HUDEP-2 (cell line): Measurements from ENCODE around the gene TMEM97.
A peak's percentile ranks its signal among the peaks of the same experiment; 100 is the strongest.
"Not testable (repeated sequence)": the region's sequence is repeated elsewhere in the genome, so short reads cannot be mapped to it uniquely, and the experiment has no call there.

Source experiments
- DNase-seq, 76 experiments: peaks; one replicate each; lab custom pipeline; 2025; ENCODE audit not compliant: unreplicated experiment in 76 of 76; lab: John Stamatoyannopoulos, UW

TMEM97 gene

DNA sequence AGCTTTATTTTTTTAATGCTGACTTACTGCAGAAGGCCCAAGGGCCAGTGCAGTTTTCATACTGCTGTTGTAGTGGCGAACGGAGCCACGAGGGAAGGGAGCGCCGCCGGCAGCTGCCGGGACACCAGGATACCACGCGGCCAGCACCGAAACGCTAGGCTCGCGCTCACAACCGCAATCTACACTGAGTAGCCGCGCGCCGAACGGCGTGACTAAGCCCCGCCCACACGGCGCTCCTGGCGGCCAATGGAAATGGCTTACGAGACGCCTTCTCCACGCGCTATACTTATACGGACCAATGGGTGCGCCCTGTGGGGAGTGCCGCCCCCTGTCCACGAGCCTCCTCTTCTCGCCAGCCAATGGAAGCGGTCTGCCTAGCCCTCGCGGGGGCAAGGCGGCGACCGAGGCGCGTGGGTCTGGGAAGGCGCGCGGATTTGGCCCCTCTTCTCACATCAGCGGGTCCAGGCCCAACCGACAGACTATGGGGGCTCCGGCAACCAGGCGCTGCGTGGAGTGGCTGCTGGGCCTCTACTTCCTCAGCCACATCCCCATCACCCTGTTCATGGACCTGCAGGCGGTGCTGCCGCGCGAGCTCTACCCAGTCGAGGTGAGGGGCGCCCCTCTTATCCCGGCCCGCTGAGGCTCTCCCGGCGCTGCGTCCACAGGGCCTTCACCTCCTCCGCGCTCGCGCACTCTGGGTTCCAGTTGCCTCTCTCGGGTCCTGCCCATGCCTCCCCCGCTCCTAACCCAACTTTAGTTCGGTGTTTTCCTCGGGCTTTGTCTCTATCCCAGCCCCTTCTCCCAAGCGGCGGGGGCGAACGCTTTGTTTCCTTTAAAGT lies at the start of gene TMEM97:
Gene TMEM97, plus strand, starts transcription at position 442 of the 839 bp plus-strand sequence. Its CDS starts 40 bp downstream, at position 482.
- peak; percentile 67 to 98 (median 94) for DNase-seq

DNA sequence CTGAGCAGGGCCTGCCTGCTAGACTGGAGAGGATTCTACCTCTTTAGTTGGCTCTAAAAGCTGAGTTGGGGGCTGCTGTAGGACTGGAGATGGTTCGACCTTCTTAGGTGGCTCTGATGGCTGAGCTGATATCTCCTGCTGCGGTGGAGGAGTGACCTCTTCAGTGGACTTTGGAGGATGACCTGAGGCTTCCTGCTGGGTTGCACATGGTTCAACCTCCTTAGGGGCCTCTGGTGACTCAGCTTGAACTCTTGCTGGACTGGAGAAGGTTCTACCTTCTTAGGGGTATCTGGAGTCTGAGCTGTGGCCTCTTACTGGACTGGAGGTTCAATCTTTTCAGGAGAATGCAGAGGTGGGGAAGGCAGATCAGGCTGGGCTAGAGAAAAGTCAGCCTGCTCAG lies 48.9 kb upstream of the TMEM97 start:
- DNase-seq, result no peak

DNA sequence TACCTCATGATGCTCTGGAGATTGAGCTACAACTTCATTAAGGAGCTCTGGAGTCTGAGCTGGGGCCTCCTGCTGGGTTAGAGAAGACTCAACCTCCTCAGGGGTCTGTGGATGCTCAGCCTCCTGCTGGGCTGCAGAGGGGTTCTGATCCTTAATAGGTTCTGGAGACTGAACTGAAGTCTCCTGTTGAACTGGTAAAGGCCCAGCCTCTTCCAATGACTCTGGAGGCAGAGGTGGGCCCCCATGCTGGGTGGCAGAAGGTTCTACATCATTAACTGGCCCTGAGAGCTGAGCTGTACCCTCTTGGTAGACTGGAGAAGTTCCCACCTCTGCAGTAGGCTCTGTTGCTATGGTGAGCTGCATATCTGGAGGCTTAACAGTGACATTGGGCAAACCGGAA lies 48.1 kb upstream of the TMEM97 start:
- no peak for DNase-seq

DNA sequence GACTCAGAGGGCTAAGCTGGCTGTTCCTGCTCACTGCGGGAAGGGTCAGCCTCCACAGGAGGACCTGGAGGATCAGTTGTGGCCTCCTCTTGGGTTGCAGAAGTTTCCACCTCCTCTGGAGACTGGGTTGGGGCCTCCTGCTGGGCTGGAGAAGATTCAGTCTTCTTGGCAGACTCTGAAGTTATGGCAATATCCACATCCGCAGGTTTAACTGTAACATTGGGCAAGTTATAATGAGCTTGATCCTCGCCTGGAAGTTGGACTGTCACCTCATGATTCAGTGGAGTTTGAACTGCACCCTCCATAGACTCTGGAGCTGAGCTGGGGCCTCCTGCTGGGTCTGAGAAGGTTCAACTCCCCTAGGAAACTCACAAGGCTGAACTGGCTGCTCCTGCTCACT lies 47.6 kb upstream of the TMEM97 start:
- no peak for DNase-seq

DNA sequence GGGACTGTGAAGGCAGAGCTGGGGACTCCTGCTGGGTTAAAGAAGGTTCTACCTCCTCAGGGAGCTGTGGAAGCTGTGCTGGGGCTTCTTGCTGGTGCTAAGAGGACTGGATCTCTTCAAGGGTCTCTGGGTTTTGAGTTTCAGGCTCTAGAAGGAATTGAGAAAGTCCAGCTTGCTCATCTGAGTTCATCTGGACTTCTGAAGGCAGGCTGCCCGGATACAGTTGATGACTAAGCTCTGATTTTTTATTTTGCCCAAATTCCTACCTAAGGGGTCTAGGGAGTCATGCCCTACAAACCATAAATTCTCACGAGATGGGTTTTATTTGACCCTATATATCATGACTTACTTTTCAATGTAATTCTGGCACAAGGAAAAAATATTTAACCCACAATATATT lies 46.8 kb upstream of the TMEM97 start:
- no peak for DNase-seq

DNA sequence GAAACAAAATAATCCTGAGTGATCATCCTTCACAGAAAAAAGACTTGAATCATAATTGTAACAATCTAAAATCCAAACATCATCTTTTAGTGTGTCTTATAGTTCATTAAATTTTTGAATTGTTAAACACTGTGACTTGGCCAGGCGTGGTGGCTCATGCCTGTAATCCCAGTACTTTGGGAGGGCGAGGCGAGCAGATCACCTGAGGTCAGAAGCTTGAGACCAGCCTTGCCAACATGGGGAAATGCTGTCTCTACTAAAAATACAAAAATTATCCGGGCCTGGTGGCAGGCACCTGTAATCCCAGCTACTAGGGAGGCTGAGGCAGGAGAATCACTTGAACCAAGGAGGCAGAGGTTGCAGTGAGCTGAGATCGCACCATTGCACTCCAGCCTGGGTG lies 45.7 kb upstream of the TMEM97 start:
- not testable (repeated sequence) for DNase-seq

DNA sequence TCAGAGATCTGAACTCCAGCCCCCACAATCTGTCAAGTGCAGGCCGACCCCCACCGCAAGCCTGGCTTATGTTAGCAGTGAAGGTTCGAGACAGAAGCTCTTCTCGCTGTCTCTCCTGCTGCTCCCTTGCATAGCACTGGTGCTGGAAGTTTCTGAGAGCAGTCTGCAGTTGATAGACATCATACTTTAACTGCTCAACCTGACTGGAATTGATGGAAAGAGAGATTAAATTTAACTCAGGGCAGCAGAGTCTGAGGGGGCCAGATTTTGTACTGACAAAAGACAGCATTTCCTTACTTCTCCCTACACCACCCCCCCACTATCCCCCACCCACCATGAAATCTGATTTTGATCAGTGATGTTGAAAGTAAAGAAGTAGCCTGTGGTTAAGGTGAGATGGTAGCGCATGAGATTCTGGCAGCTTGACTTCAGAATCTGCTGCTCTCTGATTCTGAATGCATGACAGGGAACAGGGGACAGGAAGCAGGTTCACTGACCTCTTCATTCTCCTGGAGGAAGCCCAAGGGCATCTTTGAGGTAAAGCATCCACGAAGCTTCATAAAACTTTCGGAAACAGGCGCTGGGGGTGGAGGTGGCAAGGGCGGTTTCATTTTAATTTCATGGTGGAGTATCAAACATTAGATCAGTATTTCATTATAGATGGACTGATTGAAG lies 44.3 kb upstream of the TMEM97 start:
- no peak for DNase-seq

DNA sequence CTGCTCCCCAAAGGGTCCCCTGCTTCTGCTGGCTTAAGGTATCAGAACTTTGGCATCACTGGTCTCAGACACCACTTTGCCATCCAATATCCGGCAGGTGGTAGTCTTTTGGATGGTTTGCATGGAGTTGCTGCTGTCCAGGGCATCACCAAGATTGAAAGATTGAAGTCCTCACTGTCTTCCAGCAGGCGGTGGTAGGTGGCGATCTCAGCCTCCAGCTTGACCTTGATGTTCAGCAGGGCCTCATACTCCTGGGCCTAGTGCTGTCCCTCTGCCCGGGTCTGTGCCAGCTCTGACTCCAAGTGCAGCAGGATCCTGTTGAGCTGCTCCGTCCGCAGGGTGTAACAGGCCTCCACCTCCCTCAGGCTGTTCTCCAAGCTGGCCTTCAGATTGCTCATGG lies 43.0 kb upstream of the TMEM97 start:
- DNase-seq, result no peak

DNA sequence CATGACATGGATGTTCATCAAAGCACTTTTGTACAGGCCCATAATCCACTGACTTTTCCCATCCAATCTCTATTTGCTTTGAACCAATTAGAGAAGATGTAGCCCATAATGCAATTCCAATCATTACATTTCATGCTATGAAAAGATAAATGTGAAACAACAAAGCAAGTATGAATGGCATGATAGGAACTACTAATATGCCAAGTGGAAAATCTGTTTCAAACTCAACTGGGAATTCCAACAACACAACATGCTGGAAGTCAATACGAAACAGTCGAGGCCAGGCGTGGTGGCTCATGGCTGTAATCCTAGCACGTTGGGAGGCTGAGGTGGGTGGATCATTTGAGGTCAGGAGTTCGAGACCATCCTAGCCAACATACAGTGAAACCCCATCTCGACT lies 39.6 kb upstream of the TMEM97 start:
- no peak for DNase-seq

DNA sequence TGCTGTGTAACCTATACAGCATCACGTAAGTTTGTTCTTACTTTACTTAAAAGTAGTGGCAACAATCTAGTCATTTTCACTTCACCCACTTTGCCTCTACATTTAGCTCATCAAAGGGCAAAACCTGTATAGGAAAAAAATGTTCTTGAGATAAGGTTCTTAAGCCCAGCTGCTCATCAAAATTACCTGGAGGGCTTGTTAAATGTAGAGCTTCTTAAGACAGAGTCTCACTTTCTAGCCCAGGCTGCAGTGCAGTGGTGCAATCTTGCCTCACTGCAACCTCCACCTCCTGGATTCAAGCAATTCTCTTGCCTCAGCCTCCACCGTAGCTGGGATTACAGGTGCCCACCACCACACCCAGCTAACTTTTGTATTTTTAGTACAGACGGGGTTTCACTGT lies 38.2 kb upstream of the TMEM97 start:
- no peak for DNase-seq

DNA sequence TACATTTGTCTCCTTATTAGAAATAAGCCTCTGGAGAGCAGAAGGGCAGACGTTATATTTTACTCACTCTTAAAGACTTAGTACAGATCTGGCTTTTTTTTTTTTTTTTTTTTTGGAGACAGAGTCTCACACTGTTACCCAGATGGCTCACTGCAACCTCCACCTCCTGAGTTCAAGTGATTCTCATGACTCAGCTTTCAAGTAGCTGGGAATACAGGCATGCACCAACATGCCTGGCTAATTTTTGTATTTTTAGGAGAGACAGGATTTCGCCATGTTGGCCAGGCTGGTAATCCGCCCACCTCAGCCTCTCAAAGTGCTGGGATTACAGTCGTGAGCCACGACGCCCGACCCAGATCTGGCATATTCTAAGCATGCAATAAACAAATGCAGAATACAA lies 36.4 kb upstream of the TMEM97 start:
- DNase-seq, result no peak

DNA sequence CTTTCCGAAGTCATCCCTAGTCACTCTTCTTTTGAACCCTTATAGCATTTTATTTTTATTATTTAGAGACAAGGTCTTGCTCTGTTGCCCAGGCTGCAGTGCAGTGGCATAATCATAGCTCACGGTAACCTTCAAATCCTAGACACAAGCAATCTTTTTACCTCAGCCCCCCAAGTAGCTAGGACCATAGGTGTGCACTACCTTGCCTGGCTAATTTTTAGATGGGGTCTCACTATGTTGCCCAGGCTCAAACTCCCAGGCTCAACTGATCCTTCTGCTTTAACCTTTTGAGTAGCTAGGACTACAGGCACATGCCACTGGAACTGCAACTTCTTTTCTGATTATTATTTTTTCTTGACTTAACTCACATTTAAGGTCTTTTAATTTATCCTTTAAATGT lies 33.0 kb upstream of the TMEM97 start:
- no peak for DNase-seq

DNA sequence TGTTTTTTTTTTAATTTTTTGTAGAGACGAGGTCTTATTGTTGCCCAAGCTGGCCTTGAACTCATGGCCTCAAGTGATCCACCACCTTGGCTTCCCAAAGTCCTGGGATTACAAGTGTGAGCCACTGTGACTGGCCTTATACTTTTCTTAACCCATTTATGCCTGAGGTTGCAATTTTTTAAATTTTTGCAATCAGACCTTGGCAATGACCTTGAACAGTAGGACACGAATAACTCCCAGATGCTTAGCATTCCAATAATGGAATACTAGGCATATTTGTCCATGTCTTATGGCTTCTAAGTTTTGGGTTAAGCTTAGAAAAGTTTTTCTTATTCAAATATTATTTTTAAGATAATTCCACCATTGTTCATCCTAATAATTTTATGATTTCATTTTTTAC lies 28.3 kb upstream of the TMEM97 start:
- no peak for DNase-seq

DNA sequence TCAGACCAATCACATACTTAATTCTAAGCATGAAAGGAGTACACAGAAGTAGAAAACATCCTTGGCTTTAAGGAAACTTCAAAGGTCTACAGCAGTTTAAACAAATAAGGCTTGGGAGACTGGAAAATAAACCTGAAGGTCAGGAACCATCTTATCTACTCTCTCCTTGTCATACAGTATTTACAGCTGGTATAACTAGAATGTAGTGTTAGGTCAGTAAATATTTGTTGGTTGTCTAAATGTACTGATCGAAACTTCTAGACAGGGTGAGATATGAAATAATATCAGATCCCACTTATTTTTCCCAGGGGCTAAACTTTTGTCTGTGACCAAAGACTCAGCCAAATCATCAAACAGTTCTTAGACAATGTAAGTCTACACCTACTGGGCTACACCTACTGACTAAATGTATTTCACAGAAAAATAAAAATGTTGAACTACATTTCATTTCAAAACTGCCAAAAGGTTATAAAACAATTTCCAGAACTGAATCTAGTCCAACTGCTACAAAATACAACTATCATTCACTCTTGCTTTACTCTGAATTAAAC lies 27.1 kb upstream of the TMEM97 start:
- DNase-seq, result no peak

DNA sequence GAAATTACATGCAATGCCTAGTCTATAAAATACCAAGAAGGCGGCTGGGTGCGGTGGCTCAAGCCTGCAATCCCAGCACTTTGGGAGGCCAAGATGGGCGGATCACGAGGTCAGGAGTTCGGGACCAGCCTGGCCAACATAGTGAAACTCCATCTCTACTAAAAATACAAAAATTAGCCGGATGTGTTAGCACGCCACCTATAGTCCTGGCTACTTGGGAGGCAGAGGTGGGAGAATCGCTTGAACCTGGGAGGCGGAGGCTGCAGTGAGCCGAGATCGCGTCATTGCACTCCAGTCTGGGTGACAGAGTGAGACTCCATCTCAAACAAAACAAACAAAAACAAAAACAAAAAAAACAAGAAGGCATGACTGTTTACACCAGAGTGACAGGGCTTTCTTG lies 26.1 kb upstream of the TMEM97 start:
- not testable (repeated sequence) for DNase-seq

DNA sequence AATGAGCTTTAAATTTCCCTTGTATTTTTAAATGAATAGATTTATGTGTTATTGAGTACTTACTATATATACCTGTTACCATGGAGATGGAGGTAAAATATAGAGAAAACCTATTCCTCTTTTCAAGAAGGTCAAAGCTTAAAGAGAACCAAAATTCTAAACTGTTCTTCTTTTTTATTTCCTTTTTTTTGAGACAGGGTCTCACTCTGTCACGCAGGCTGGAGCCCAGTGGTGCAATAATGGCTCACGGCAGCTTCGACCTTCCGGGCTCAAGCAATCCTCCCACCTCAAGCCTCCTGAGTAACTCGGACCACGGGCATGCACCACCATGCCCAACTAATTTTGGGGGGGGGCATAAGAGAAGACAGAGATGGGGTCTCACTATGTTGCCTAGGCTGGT lies 25.0 kb upstream of the TMEM97 start:
- DNase-seq, result no peak

DNA sequence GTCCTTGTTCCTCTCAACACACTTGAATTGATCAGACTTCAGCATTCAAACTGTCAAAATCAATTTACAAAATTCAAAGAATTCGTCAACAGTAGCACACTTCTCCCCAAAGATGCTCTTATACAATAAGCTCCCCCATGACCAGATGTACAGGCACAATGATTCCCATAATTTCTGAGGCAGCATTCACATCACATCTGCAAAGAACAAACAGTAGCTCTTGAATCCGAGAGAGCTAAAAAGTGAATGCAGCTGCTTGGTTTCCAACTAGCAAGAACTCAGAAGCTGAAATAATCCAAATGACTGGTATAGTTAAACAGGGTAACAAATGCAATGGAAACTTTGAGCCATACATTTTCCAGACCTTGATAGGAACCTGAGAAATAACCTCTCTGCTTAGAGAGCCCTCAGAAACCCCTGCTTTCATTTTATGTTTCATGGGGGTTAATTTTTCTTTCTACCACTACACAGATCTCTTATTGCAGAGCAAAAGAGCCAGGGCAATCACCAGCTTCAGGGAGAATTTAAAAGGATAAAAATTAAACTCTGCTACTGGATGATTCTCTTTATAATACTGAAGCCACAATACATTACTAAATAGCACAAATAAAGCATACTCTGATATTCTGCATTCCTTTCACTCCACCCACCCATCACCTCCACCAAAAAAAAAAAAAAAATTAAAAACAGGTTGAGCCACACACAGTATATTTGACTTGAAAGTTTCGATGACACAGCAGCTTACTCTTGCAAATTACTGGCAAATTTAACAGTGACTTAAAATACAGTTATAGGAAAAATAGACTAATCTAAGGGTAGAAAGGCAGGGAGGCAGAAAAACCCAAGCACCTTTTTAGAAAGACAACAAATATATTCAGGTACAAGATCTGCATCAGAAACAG lies 23.1 kb upstream of the TMEM97 start:
- no peak for DNase-seq

DNA sequence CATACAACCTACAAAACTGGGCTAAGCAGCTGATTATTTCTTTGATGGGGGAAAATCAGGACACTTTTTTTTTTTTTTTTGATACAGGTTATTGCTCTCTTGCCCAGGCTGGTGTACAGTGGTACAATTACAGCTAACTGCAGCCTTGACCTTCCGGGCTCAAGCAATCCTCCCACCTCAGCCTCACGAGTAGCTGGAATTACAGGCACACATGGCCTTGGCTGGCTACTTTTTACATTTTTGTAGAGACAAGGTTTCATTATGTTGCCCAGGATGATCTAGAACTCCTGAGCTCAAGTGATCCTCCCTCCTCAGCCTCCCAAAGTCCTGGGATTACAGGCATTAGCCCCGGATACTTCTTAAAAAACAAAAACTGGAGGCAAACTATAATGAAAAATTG lies 20.6 kb upstream of the TMEM97 start:
- DNase-seq, result no peak

DNA sequence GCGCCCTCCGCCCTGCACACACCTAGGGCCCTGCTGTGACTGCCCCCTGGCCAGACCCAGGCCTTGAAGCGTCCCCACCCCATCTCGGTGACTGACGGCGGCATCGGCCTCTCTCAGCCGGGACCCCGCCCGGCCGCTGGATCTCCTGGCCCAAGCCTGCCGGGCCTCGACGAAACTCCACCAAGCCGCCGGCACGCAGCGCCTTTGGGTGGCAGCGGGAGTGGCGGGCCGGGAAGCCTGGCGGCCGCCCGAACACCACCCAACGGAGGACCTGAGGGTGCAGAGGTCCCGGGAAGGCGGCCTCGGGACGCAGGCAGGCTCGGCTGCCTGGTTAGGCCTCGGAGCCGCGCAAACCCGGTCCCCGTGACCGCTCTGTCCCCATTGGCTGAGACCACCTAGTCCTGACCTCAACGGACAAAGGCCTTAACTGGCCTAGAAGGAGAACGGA lies 12.0 kb upstream of the TMEM97 start:
- DNase-seq, result no peak

DNA sequence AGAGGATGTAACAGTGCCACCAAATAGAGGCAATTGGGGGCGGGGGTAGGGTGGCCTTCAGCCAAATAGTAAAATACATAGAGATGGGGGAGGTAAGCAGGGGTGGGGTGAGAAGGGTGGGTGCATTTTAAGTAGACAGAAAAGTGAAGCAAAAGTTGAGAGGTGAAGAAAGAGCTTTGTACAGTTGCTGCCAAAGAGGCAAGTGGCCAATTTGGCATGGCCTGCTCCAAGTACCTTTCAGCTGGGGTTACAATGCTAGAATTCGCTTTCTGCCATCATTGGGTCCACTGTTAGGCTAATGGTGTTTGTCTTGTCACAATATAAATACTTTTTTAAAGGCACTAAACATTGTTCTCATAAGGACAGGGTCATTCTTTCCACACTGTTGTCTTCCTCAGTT lies 5.2 kb upstream of the TMEM97 start:
- no peak for DNase-seq
